ENCODE measurements around the gene SNAPC2.

DNA sequence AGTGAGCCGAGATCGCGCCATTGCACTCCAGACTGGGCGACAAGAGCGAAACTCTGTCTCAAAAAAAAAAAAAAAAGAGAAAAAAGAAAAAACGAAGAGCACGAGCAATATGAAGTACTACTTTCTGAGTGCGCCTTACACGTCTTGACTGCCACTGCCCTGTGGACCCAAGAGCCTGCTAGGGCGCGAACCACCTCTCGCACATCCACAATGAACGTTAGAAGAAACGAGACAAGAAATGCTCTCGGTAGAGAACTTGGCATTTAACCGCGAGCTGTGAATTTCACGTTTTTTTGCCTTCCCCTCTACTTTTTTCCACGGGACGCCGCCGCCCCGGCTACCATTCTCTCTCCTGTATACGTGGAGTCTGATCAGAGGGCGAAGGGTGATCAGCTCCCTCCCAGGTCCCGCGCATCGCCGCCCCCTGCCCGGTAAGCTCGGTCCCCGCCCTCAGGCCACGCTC lies 22.9 kb downstream of the SNAPC2 start:
- TF ChIP-seq, protein P1, sequence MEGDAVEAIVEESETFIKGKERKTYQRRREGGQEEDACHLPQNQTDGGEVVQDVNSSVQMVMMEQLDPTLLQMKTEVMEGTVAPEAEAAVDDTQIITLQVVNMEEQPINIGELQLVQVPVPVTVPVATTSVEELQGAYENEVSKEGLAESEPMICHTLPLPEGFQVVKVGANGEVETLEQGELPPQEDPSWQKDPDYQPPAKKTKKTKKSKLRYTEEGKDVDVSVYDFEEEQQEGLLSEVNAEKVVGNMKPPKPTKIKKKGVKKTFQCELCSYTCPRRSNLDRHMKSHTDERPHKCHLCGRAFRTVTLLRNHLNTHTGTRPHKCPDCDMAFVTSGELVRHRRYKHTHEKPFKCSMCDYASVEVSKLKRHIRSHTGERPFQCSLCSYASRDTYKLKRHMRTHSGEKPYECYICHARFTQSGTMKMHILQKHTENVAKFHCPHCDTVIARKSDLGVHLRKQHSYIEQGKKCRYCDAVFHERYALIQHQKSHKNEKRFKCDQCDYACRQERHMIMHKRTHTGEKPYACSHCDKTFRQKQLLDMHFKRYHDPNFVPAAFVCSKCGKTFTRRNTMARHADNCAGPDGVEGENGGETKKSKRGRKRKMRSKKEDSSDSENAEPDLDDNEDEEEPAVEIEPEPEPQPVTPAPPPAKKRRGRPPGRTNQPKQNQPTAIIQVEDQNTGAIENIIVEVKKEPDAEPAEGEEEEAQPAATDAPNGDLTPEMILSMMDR (CRISPR knock-in tag; IDR thresholded peaks at IDR 0.05): no peak
- TF ChIP-seq ZNF121 (CRISPR knock-in tag; IDR thresholded peaks at IDR 0.05) (no peak), NCOA2 (CRISPR knock-in tag; IDR thresholded peaks at IDR 0.05) (no peak)
